Measurements from ENCODE around the gene SPEN. TPM values are rescaled to one million over a fixed set of nuclear protein-coding genes. Genes with fewer than 3 reads are reported as not detected.
A peak's percentile ranks its signal among the peaks of the same experiment; 100 is the strongest.

Gene SPEN
- total and polyA plus RNA-seq, 9 of the 15 experiments (the other 6 are each of a cell fraction or from before 2014, with no cell fraction given), result 5.7 to 87.5 (median 27.2) TPM

DNA sequence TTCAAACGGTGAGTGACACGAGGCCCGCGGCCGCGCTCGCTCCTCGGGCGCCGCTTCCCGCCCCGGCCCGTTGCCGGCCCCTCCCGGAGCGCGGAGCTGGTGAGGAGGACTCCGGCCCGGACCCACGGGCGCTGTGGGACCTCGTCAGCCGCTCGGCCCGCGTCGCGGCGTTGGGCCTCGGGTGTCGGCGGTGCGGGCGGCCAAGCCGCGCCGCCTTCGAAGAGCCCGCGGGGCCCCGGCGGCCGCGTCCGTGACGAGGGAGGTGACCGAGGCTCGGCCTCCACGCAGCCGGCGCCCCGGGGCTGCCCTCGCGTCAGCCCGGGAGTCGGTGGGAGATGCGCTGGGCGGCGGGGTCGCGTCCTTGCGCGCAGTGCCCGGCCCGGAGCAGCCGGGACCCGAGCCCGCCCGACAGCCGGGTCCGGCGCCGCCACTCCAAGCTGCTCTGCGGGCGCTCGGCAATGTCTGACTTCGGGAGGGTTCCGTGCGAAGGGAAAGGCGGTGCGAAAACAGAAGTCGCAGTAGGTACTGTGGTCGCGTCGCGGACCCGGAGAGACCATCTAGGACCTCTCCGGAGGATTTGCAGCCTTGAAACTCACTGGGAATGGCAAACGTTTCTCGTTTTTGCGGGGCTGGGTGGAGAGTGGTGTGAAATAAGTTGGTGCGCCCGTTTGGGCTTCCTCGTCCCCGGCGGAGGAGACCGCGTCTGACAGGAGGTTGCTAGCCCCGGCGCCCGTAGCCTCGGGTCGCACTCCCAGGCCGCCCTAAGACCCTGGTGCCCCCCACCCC lies 829 bp downstream of the SPEN start (continued):
- TF ChIP-seq, protein P1, sequence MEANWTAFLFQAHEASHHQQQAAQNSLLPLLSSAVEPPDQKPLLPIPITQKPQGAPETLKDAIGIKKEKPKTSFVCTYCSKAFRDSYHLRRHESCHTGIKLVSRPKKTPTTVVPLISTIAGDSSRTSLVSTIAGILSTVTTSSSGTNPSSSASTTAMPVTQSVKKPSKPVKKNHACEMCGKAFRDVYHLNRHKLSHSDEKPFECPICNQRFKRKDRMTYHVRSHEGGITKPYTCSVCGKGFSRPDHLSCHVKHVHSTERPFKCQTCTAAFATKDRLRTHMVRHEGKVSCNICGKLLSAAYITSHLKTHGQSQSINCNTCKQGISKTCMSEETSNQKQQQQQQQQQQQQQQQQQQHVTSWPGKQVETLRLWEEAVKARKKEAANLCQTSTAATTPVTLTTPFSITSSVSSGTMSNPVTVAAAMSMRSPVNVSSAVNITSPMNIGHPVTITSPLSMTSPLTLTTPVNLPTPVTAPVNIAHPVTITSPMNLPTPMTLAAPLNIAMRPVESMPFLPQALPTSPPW (CRISPR knock-in tag; IDR thresholded peaks at IDR 0.05), result no peak
- no peak for TF ChIP-seq NFATC3 (IDR thresholded peaks at IDR 0.05)
- TF ChIP-seq CBFA2T2 (conservative IDR thresholded peaks at IDR 0.05), result no peak
- TF ChIP-seq ZNF444 (CRISPR knock-in tag; IDR thresholded peaks at IDR 0.05), result no peak
- TF ChIP-seq PML (IDR thresholded peaks at IDR 0.05; ENCODE audit: low read length), result no peak
- peak; percentile 83; the same call in 1 of the 2 replicates for TF ChIP-seq TGIF2 (CRISPR knock-in tag; IDR thresholded peaks at IDR 0.05)
- TF ChIP-seq SP1 (CRISPR knock-in tag; IDR thresholded peaks at IDR 0.05), result no peak
- no peak for TF ChIP-seq SREBF1 (IDR thresholded peaks at IDR 0.05; ENCODE audit: borderline replicate concordance, low read depth, low read length)
- no peak; the same call in 1 of the 2 replicates for TF ChIP-seq RB1 (IDR thresholded peaks at IDR 0.05; ENCODE audit: low read depth)
- TF ChIP-seq, protein P2, sequence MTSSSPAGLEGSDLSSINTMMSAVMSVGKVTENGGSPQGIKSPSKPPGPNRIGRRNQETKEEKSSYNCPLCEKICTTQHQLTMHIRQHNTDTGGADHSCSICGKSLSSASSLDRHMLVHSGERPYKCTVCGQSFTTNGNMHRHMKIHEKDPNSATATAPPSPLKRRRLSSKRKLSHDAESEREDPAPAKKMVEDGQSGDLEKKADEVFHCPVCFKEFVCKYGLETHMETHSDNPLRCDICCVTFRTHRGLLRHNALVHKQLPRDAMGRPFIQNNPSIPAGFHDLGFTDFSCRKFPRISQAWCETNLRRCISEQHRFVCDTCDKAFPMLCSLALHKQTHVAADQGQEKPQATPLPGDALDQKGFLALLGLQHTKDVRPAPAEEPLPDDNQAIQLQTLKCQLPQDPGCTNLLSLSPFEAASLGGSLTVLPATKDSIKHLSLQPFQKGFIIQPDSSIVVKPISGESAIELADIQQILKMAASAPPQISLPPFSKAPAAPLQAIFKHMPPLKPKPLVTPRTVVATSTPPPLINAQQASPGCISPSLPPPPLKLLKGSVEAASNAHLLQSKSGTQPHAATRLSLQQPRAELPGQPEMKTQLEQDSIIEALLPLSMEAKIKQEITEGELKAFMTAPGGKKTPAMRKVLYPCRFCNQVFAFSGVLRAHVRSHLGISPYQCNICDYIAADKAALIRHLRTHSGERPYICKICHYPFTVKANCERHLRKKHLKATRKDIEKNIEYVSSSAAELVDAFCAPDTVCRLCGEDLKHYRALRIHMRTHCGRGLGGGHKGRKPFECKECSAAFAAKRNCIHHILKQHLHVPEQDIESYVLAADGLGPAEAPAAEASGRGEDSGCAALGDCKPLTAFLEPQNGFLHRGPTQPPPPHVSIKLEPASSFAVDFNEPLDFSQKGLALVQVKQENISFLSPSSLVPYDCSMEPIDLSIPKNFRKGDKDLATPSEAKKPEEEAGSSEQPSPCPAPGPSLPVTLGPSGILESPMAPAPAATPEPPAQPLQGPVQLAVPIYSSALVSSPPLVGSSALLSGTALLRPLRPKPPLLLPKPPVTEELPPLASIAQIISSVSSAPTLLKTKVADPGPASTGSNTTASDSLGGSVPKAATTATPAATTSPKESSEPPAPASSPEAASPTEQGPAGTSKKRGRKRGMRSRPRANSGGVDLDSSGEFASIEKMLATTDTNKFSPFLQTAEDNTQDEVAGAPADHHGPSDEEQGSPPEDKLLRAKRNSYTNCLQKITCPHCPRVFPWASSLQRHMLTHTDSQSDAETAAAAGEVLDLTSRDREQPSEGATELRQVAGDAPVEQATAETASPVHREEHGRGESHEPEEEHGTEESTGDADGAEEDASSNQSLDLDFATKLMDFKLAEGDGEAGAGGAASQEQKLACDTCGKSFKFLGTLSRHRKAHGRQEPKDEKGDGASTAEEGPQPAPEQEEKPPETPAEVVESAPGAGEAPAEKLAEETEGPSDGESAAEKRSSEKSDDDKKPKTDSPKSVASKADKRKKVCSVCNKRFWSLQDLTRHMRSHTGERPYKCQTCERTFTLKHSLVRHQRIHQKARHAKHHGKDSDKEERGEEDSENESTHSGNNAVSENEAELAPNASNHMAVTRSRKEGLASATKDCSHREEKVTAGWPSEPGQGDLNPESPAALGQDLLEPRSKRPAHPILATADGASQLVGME (CRISPR knock-in tag; IDR thresholded peaks at IDR 0.05), result no peak
- no peak for TF ChIP-seq NR2C2 (CRISPR knock-in tag; IDR thresholded peaks at IDR 0.05)
- TF ChIP-seq NR2C2 (tag; IDR thresholded peaks at IDR 0.05), result peak; percentile 32; the same call in 1 of the 2 replicates
- peak; percentile 55; the same call in 1 of the 2 replicates for TF ChIP-seq ZBTB7A (IDR thresholded peaks at IDR 0.05; ENCODE audit: borderline replicate concordance, control insufficient read depth, low read depth, low read length)
- TF ChIP-seq ELF2 (CRISPR knock-in tag; IDR thresholded peaks at IDR 0.05), result no peak
- TF ChIP-seq RHOXF2B (CRISPR knock-in tag; conservative IDR thresholded peaks at IDR 0.05), result no peak
- TF ChIP-seq, protein P3, sequence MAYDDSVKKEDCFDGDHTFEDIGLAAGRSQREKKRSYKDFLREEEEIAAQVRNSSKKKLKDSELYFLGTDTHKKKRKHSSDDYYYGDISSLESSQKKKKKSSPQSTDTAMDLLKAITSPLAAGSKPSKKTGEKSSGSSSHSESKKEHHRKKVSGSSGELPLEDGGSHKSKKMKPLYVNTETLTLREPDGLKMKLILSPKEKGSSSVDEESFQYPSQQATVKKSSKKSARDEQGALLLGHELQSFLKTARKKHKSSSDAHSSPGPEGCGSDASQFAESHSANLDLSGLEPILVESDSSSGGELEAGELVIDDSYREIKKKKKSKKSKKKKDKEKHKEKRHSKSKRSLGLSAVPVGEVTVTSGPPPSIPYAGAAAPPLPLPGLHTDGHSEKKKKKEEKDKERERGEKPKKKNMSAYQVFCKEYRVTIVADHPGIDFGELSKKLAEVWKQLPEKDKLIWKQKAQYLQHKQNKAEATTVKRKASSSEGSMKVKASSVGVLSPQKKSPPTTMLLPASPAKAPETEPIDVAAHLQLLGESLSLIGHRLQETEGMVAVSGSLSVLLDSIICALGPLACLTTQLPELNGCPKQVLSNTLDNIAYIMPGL (CRISPR knock-in tag; IDR thresholded peaks at IDR 0.05), result no peak
- TF ChIP-seq DDX20 (tag; IDR thresholded peaks at IDR 0.05; ENCODE audit: low read depth), result no peak
- no peak for TF ChIP-seq ELF1 (tag; IDR thresholded peaks at IDR 0.05)
- TF ChIP-seq EGR1 (conservative IDR thresholded peaks at IDR 0.05), result no peak

All from K562 (cell line).